NCI-H82 treated with DMSO at 0.1 percent for 48 hours (cell line): ENCODE results near the gene PDP2.
A peak's percentile ranks its signal among the peaks of the same experiment; 100 is the strongest.

Experiments used
- DNase-seq: peaks from one replicate; lab custom pipeline; 2025; ENCODE audit not compliant: unreplicated experiment; lab: John Stamatoyannopoulos, UW

Gene PDP2

DNA sequence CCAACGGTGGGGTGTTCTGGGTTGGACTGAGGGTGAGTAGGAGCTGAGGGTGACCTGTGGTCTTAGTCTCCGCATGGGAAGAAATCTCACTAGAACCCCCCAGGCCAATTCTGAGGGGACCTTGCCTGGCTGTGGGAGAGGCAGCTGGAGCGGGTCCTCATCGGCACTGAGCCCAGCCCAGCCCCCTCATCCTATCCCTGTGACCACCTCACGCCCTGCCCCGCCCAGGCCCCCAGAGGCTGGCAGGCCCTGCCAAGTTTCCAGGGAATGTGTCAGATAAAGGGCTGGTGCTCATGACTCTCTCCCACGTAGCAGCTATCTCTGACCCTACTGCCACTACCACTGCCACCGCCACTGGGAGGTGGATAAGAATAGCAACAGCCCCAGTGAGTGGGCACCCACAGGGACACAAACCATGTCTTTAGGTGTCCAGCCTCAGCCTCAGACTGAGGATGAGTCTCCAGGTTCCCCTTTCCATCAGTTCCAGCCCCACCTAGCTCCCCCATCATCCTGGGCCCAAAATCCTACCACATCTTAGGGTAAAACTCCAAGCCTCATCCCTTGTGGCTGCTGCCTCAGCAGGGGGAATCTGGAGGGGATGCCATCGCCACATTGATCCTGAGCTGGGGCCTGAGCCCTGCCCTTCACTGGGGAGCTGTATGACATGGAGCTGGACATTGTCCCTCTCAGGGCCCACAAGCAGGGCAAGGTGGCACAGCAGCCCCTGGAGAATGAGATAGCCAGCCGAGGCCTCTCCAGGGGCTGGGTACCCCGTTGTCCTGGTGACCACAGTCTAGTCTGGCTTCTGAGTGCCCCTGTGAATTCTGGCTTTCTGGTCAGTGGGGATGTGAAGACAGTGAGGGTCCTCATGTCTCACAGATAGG is 23.5 kb downstream of the PDP2 start:
- no peak for DNase-seq

DNA sequence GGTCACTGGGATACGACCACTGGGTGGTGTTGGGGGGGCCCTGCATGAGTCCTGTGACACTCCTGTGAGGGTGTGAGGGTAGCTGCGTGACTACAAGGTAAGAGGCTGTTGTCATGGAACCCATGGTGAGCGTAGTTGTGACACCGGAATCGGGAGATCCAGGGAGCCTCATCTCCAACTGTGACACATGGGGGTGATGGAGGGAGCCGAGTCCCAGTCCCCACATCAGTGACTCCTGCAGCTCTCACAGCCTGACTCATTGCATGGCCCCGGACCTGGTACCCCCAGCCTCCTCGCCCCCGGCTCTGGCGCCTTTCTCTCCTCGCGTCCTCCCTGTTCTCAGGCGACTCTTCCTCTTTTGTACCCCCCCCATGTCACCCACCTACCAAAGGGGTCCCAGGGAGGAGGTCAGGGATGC is 24.1 kb downstream of the PDP2 start:
- no peak for DNase-seq

- DNase-seq = no peak
Observed at GRCh38 chr16:66904846-66905632, 24.7 kb downstream of the PDP2 start.

GRCh38 chr16:66905633-66906539 is 25.6 kb downstream of the PDP2 start:
- peak; percentile 87 for DNase-seq

GRCh38 chr16:66906916-66907836 is 26.9 kb downstream of the PDP2 start:
- no peak for DNase-seq

- DNase-seq = no peak
Observed at GRCh38 chr16:66908116-66908515, 27.8 kb downstream of the PDP2 start.

DNA sequence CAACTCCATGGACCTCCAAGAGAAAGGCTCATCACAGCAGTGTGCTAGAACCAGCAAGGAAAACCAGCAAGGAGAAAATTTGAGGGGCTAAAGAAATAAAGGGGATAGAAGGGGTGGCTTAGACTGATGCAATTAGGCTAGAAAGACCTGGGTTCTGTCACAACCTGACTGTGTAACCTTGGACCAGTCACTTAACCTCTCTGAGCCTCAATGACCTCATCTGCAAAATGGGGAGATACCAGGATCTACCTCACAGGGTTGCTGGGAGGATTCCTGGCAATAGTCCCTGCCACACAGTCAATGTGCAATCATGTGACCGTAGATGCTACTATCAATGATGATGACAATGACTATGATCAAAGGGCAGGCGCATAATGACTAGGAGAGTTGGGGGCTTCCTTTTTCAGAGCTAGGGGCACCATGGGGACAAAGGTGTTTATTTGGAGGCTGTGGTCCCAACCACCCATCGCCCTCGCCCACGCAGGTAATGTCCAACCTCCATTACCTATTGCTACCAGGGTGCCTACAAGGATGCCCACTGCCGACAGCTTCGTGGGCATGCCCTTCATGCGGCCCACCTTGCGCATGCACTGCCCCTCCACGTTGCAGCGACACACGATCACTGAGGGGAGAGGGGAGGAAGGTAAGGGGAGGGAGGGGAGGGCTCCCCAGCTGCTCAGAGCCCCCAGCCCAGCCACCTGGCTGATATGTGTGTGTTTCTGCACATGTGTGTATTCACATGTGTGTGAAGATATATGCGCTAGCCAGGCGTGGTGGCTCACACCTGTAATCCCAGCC is 28.6 kb downstream of the PDP2 start:
- no peak for DNase-seq

DNA sequence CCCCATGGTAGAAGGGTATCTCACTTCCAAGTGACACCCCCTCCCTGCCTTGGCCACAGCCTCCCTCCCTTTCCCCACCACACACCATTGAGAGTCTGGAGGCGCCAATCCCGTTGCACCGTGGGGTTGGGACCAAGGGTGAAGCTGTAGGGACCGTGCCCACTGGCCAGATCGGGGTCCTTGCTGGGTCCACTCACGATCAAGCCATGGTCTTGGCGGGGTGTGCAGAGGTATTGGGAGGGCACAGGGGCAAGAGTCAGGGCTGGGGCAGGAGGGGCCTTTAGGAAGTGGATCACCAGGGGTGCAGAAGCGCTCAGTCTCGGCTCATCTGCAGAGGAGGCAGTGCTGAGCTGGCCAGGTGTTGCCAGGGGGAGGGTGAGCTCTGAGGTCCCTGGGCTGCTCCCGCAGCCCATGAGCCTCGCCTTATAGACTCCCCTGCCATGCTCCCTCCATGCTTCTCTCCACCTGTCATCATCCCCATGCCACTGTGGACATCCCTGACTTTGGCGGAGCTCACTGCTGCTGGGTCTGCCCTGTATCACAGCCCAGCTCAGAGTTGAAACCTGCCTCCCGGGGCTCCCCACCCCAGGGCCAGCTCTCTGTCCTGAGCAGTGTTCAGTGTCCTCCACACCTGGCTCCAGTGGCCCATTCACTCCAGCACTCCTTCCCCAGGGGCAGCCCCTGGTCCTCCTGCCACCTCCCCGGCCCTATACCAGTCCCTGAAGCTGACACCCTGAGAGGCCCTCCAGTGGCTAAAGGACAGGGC is 30.0 kb downstream of the PDP2 start:
- DNase-seq = no peak

- no peak for DNase-seq
Observed at GRCh38 chr16:66911112-66911511, 30.8 kb downstream of the PDP2 start.

DNA sequence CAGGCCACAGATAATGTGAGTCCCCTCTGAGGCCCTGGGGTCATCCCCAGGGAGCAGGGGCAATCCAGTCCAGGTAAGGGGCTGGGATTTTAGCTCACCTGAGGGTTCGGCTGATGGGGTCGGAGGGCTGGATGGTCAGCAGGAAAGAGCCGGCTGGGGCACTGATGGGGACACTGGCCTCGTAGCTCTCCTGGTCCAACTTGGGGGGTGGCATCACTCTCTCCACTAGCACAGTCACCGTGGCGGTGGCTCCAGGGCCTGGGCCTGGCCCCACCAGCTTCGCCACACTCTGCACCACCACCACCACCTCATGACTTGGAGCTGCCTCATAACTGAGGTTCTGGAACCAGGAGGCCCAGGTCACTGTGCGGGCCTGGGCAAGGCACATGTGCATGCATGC is 31.5 kb downstream of the PDP2 start:
- DNase-seq = no peak

- no peak for DNase-seq
Observed at GRCh38 chr16:66913081-66913480, 32.8 kb downstream of the PDP2 start.

GRCh38 chr16:66913711-66914110 is 33.4 kb downstream of the PDP2 start:
- no peak for DNase-seq

DNA sequence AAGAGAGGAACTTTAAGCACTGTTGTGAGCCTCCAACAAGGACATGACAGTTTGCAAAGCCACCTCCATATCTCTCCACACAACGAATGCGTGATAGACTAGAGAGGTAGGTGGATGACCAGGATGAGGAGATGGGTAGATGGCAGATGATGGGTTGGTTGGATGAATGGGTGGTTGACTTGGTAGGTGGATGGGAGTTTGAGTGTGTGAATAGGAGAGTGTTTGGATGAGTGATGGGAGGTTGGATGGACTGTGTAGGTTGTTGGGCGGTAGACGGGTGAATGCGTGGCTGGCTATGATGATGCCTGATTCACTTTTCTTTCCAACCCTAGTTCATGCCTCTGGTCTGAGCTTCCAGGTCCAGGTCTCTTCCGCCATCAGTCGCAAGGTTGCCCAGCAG is 34.2 kb downstream of the PDP2 start:
- DNase-seq = no peak

- DNase-seq = no peak
Observed at GRCh38 chr16:66915041-66915440, 34.7 kb downstream of the PDP2 start.

DNA sequence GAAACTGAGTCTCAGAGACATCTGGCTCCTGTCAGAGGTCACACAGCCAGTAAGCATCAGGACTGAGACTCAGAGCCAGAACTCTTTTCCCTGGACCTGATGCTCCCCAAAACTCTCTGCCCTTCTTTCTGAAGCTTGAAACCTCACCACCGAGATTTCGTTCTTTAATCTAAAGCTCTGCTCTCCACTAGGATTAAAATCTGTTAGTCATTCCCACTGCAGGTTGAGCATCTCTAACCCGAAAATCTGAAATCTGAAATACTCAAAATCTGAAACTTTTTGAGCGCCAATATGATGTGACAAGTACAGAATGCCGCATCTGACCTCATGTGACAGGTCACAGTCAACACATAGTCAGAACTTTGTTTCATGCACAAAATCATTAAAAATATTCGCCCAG is 36.2 kb downstream of the PDP2 start:
- DNase-seq = no peak

GRCh38 chr16:66917741-66918140 is 37.4 kb downstream of the PDP2 start:
- DNase-seq = no peak

DNA sequence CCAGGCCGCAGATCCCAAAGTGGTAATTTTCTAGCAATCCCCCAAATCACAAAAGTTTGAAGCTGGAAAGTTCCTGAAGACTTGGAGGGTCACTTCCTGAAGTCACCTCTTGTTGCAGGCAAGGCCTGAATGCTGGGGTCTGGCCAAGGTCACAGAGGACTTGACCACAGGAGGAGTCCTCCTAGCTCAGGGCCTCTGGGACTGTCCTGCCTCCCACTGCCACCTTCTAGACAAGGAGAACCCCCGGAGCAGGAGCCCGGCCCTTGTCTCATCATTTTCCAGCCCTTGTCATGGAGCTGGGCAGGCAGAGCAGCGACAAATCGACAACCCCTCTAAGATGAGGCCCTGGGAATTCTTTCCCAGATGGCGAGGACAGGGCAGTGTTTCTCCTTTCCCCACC is 38.0 kb downstream of the PDP2 start:
- no peak for DNase-seq

DNA sequence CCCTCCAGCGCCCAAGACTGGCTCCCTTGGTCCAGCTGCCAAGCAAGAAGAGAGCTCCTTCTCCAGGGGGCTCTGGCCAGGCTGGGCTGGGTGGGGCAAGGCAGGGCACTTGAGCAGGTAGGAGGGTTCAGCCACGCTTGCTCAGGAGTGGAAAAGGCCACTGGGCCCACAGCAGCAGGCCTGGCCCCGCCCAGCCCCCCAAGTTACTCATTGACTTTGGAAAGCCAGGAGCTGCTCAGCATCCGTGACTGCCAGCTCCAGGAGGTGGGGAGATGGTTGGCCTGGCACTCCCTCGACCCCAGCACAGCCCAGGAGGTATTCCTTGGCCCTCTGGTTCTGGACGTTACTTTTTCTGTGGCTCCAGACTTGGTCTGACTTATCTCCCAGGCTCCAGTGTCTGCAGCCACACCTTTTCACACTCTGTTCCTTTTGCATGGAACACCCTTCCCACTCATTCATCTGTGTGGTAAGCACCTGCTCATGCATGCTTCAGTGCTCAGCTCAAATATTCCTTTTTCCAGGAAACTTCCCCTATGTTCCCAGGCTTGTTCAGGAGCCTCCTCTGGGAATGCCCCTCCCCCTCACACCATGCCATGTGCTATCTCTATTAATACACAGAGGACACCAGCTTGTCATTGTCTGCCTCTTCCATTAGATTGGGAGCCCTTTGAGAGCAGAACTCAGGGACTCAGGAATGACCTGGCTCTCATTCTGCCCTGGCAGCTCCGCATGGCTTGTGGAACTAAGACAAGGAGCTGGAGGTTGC is 38.7 kb downstream of the PDP2 start, which contains the start of gene CDH16:
CDH16 (minus strand) TSS at position 83 of the 766 bp plus-strand sequence. CDS start 820 bp downstream, outside the sequence.
- DNase-seq = no peak
